ENCODE measurements around the gene ARG2.

- TF ChIP-seq, protein P1, sequence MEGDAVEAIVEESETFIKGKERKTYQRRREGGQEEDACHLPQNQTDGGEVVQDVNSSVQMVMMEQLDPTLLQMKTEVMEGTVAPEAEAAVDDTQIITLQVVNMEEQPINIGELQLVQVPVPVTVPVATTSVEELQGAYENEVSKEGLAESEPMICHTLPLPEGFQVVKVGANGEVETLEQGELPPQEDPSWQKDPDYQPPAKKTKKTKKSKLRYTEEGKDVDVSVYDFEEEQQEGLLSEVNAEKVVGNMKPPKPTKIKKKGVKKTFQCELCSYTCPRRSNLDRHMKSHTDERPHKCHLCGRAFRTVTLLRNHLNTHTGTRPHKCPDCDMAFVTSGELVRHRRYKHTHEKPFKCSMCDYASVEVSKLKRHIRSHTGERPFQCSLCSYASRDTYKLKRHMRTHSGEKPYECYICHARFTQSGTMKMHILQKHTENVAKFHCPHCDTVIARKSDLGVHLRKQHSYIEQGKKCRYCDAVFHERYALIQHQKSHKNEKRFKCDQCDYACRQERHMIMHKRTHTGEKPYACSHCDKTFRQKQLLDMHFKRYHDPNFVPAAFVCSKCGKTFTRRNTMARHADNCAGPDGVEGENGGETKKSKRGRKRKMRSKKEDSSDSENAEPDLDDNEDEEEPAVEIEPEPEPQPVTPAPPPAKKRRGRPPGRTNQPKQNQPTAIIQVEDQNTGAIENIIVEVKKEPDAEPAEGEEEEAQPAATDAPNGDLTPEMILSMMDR (IDR thresholded peaks at IDR 0.05) = no peak
- no peak for TF ChIP-seq POLR2A (IDR thresholded peaks at IDR 0.05)
These were observed 22.4 kb downstream of the ARG2 start for GRCh38 chr14:67641902-67642749.

Measured in esophagus squamous epithelium (tissue), 4 donors.